GM19239 (cell line): ENCODE data around the gene GPR78.
"Not testable (repeated sequence)": the region's sequence is repeated elsewhere in the genome, so short reads cannot be mapped to it uniquely, and the experiment has no call there.

ENCODE experiments used
- DNase-seq: peaks from one replicate; pipeline ENCODE4 v3.0.0; 2011; ENCODE audit warnings: low spot score; ENCODE audit not compliant: insufficient read length
- FAIRE-seq: peaks from 2 replicates; lab custom pipeline; 2011; peaks lifted over from hg19 to GRCh38; lab: Jason Lieb, UNC

Gene GPR78

GRCh38 chr4:8559011-8559410 is 21.2 kb upstream of the GPR78 start:
- no peak for FAIRE-seq
- no peak for DNase-seq

GRCh38 chr4:8559524-8560264 is 20.5 kb upstream of the GPR78 start:
- DNase-seq: no peak
- no peak for FAIRE-seq

GRCh38 chr4:8560265-8561047 is 19.7 kb upstream of the GPR78 start:
- DNase-seq: no peak
- no peak for FAIRE-seq

GRCh38 chr4:8564595-8564994 is 15.6 kb upstream of the GPR78 start:
- no peak for DNase-seq
- no peak for FAIRE-seq

GRCh38 chr4:8568068-8568668 is 12.0 kb upstream of the GPR78 start:
- FAIRE-seq: no peak
- DNase-seq: no peak

- DNase-seq (no peak), FAIRE-seq (no peak)
Observed at GRCh38 chr4:8570201-8570600, 10.0 kb upstream of the GPR78 start.

- DNase-seq (no peak), FAIRE-seq (no peak)
Observed at GRCh38 chr4:8571702-8572685, 8.2 kb upstream of the GPR78 start.

- no peak for FAIRE-seq
- DNase-seq: no peak
Observed at GRCh38 chr4:8573266-8573665, 6.9 kb upstream of the GPR78 start.

GRCh38 chr4:8574796-8575370 is 5.3 kb upstream of the GPR78 start:
- no peak for DNase-seq
- no peak for FAIRE-seq

- FAIRE-seq (no peak), DNase-seq (no peak)
Observed at GRCh38 chr4:8575457-8575856, 4.7 kb upstream of the GPR78 start.

GRCh38 chr4:8576591-8576990 is 3.6 kb upstream of the GPR78 start:
- FAIRE-seq, DNase-seq: not testable (repeated sequence)

- FAIRE-seq (no peak), DNase-seq (no peak)
Observed at GRCh38 chr4:8577046-8577445, 3.1 kb upstream of the GPR78 start.

GRCh38 chr4:8577972-8578371 is 2.2 kb upstream of the GPR78 start:
- FAIRE-seq: no peak
- DNase-seq: no peak

- FAIRE-seq (no peak), DNase-seq (no peak)
Observed at GRCh38 chr4:8578717-8579116, 1.5 kb upstream of the GPR78 start.

GRCh38 chr4:8579526-8580320 is 469 bp upstream of the GPR78 start:
- FAIRE-seq: no peak
- DNase-seq: no peak

- FAIRE-seq: no peak
- no peak for DNase-seq
Observed at GRCh38 chr4:8581094-8581861, 1.1 kb downstream of the GPR78 start.

- DNase-seq (no peak), FAIRE-seq (no peak)
Observed at GRCh38 chr4:8582016-8582415, 1.8 kb downstream of the GPR78 start.

- FAIRE-seq (no peak), DNase-seq (no peak)
Observed at GRCh38 chr4:8582436-8582835, 2.2 kb downstream of the GPR78 start.
